HepG2 (cell line): Measurements from ENCODE around the gene PADI2. TPM values are rescaled to one million over a fixed set of nuclear protein-coding genes. Genes with fewer than 3 reads are reported as not detected.

ENCODE experiments used
- ATAC-seq: fragments of 200-7000 bp; cut with Tn5 transposase; 3 replicates; pipeline ENCODE4 v1.9.1; 2020; ENCODE audit warnings: mild to moderate bottlenecking, moderate library complexity
- BruUV-seq: library from RNA; stranded (reverse); fragments of 400-500 nt; replicated peaks from 2 replicates; lab custom pipeline; 2021; lab: Mats Ljungman, UMichigan
- CTCF ChIA-PET: fragments of 300-600 bp; formaldehyde crosslinking; extraction: SDS; loops from one replicate; lab custom pipeline; 2021; ENCODE audit warnings: low total read pairs, inconsistent platforms, low intra/inter-chr PET ratio; lab: Yijun Ruan, JAX
- POLR2A ChIA-PET: fragments of 350-600 bp; sonication (Branson Sonifier 250); formaldehyde crosslinking; loops from one replicate; lab custom pipeline; 2020; ENCODE audit warnings: antibody characterized with exemption, inconsistent platforms; lab: Yijun Ruan, JAX
- DNase-seq: peaks from one replicate; pipeline ENCODE4 v3.0.0-alpha.2; 2015; ENCODE audit warnings: low spot score
- FAIRE-seq: peaks from 3 replicates; lab custom pipeline; 2011; peaks lifted over from hg19 to GRCh38; lab: Jason Lieb, UNC
- H2AFZ ChIP-seq: one replicate; pipeline ENCODE4 v1.6.1; 2011; ENCODE audit warnings: low read length, inconsistent platforms
- H3K27ac ChIP-seq: fragments of 300-600 bp; 3 replicates; pipeline ENCODE4 v1.8.0; 2011; ENCODE audit warnings: mixed run types, mild to moderate bottlenecking, mixed read lengths, low read length, inconsistent platforms; ENCODE audit not compliant: insufficient read depth; ENCODE audit errors: extremely low read length
- H3K27me3 ChIP-seq, 2 experiments: fragments of 200-600 bp in 1 of 2; 2 replicates in 1 of 2; 3 replicates in 1 of 2; pipeline versions ENCODE4 v1.6.0 to v1.8.0; 2011; ENCODE audit warnings: low read length in 2 of 2, mild to moderate bottlenecking in 2 of 2, moderate library complexity in 2 of 2, inconsistent platforms in 1 of 2; ENCODE audit not compliant: insufficient read depth in 2 of 2, control insufficient read depth in 1 of 2
- H3K36me3 ChIP-seq, 2 experiments: fragments of 200-600 bp in 1 of 2; replicated peaks in 1 of 2; 2 replicates in 1 of 2; 3 replicates in 1 of 2; pipeline versions ENCODE4 v1.5.1 to v1.8.0; 2011; ENCODE audit warnings: low read length in 2 of 2, inconsistent platforms in 1 of 2; ENCODE audit not compliant: insufficient read depth in 2 of 2, control insufficient read depth in 1 of 2
- H3K4me1 ChIP-seq: 2 replicates; pipeline ENCODE4 v1.5.1; 2012; ENCODE audit warnings: low read length, inconsistent platforms; ENCODE audit not compliant: insufficient read depth
- H3K4me2 ChIP-seq: 2 replicates; pipeline ENCODE4 v1.6.0; 2011; ENCODE audit warnings: low read depth, low read length, inconsistent platforms
- H3K4me3 ChIP-seq, 3 experiments: fragments of 200-600 bp in 1 of 3; sonication (generic), shearing (Covaris generic) in 1 of 3; replicated peaks in 1 of 3; 2 replicates each; pipeline ENCODE4 v1.5.1; 2011 to 2016; ENCODE audit warnings: low read length in 3 of 3, inconsistent platforms in 2 of 3, low read depth in 2 of 3, mild to moderate bottlenecking in 2 of 3, control low read depth in 1 of 3, mixed read lengths in 1 of 3; ENCODE audit not compliant: insufficient read depth in 1 of 3
- H3K79me2 ChIP-seq: one replicate; pipeline ENCODE4 v1.6.1; 2011; ENCODE audit warnings: low read length, inconsistent platforms; ENCODE audit not compliant: insufficient read depth
- H3K9ac ChIP-seq: 2 replicates; pipeline ENCODE4 v1.6.0; 2011; ENCODE audit warnings: mild to moderate bottlenecking, low read depth, low read length, inconsistent platforms; ENCODE audit not compliant: insufficient read depth
- H3K9me3 ChIP-seq: 2 replicates; pipeline ENCODE4 v1.5.1; 2012; ENCODE audit warnings: mild to moderate bottlenecking, low read length
- H4K20me1 ChIP-seq: 2 replicates; pipeline ENCODE4 v1.6.0; 2011; ENCODE audit warnings: inconsistent platforms, mild to moderate bottlenecking, low read length, moderate library complexity; ENCODE audit not compliant: insufficient read depth
- ATF7-NPFF ChIP-seq: sonication (generic); formaldehyde crosslinking; IDR thresholded peaks from 2 replicates; pipeline ENCODE4 v1.8.1; 2023; ENCODE audit warnings: mild to moderate bottlenecking, low read depth, missing genetic modification reagents, moderate library complexity
- CENPX ChIP-seq: sonication (generic); formaldehyde crosslinking; IDR thresholded peaks from 2 replicates; pipeline ENCODE4 v1.9.0; 2021; ENCODE audit warnings: mild to moderate bottlenecking, missing genetic modification reagents, moderate library complexity
- CREB3 ChIP-seq: sonication (generic); formaldehyde crosslinking; IDR thresholded peaks from 2 replicates; pipeline ENCODE4 v1.5.0; 2020; ENCODE audit warnings: missing genetic modification reagents
- CTCF ChIP-seq: sonication (generic); formaldehyde crosslinking; IDR thresholded peaks from 2 replicates; pipeline ENCODE4 v1.5.0; 2020; ENCODE audit warnings: mild to moderate bottlenecking, missing genetic modification reagents, moderate library complexity
- DDIT3 ChIP-seq: sonication (generic); formaldehyde crosslinking; IDR thresholded peaks from 2 replicates; pipeline ENCODE4 v1.4.0; 2020; ENCODE audit warnings: mild to moderate bottlenecking, missing genetic modification reagents
- HMG20A ChIP-seq: IDR thresholded peaks from 2 replicates; pipeline ENCODE4 v1.6.1; 2016; ENCODE audit warnings: borderline replicate concordance
- HOXA3 ChIP-seq: sonication (generic); formaldehyde crosslinking; IDR thresholded peaks from 2 replicates; pipeline ENCODE4 v1.5.0; 2020; ENCODE audit warnings: missing genetic modification reagents
- MAFF ChIP-seq: IDR thresholded peaks from 2 replicates; pipeline ENCODE4 v1.6.1; 2011; ENCODE audit warnings: low read depth, low read length, improper control_type of control experiment
- MBNL3 ChIP-seq: fragments of 250-450 bp; sonication (Bioruptor Pico); conservative IDR thresholded peaks from 2 replicates; pipeline ENCODE4 v1.8.0; 2022; ENCODE audit warnings: mild to moderate bottlenecking, inconsistent platforms
- REPIN1 ChIP-seq: sonication (generic); formaldehyde crosslinking; IDR thresholded peaks from 2 replicates; pipeline ENCODE4 v1.8.0; 2022; ENCODE audit warnings: missing genetic modification reagents, low read depth, mild to moderate bottlenecking, borderline replicate concordance
- RORA ChIP-seq: sonication (generic); formaldehyde crosslinking; IDR thresholded peaks from 2 replicates; pipeline ENCODE4 v1.5.0; 2020; ENCODE audit warnings: mild to moderate bottlenecking, missing genetic modification reagents, moderate library complexity
- STAG1 ChIP-seq: sonication (generic); formaldehyde crosslinking; IDR thresholded peaks from 2 replicates; pipeline ENCODE4 v1.4.0; 2020; ENCODE audit warnings: missing genetic modification reagents
- THAP11 ChIP-seq: IDR thresholded peaks from 2 replicates; pipeline ENCODE4 v1.6.1; 2016; ENCODE audit warnings: missing biosample characterization, missing genetic modification reagents
- XRCC5 ChIP-seq: fragments of 200-400 bp; formaldehyde crosslinking; optimal IDR thresholded peaks from 2 replicates; pipeline ENCODE3; 2017; ENCODE audit warnings: mild to moderate bottlenecking, low read length
- ZFP90 ChIP-seq: sonication (generic); formaldehyde crosslinking; IDR thresholded peaks from 2 replicates; pipeline ENCODE4 v1.8.0; 2022; ENCODE audit warnings: missing genetic modification reagents, mild to moderate bottlenecking, inconsistent platforms, borderline replicate concordance
- ZNF17 ChIP-seq: sonication (generic); formaldehyde crosslinking; IDR thresholded peaks from 2 replicates; pipeline ENCODE4 v1.5.0; 2020; ENCODE audit warnings: mild to moderate bottlenecking, missing genetic modification reagents
- ZNF34 ChIP-seq: sonication (generic); formaldehyde crosslinking; IDR thresholded peaks from 2 replicates; pipeline ENCODE4 v1.4.0; 2020; ENCODE audit warnings: mild to moderate bottlenecking, missing genetic modification reagents, borderline replicate concordance
- ZNF605 ChIP-seq: sonication (generic); formaldehyde crosslinking; IDR thresholded peaks from 2 replicates; pipeline ENCODE4 v1.8.0; 2022; ENCODE audit warnings: mild to moderate bottlenecking, missing genetic modification reagents
- ZNF652 ChIP-seq: IDR thresholded peaks from 2 replicates; pipeline ENCODE4 v1.6.1; 2016; ENCODE audit warnings: low read depth, borderline replicate concordance
- ZNF691 ChIP-seq: sonication (generic); formaldehyde crosslinking; IDR thresholded peaks from 2 replicates; pipeline ENCODE4 v1.4.0; 2020; ENCODE audit warnings: missing genetic modification reagents, low read depth, mild to moderate bottlenecking, borderline replicate concordance
- WGBS: methylation state at CpG from one replicate; pipeline ENCODE4 v1.1.6; 2017; ENCODE audit warnings: low lambda C conversion rate; 5-methylcytosine and 5-hydroxymethylcytosine counted together
- in situ Hi-C: cut with HindIII; loops from 2 replicates; pipeline ENCODE4 v1.10.0; 2017; ENCODE audit warnings: low pct_unique_long_range_greater_than_20kb; ENCODE audit not compliant: extremely low pct_ligation_motif_present
- intact Hi-C: fragments of 100-400 bp; cut with micrococcal nuclease; formaldehyde crosslinking; loops from one replicate; pipeline ENCODE4 v1.10.0; 2022; ENCODE audit not compliant: unreplicated experiment
- polyA plus RNA-seq, 8 experiments: library from polyadenylated mRNA; depleted of rRNA in 3 of 8; stranded (reverse) in 7 of 8; unstranded in 1 of 8; fragments of >200 nt; fragmentation: Illumina TruSeq in 4 of 8; extraction: Trizol in 4 of 8; gene quantifications; 2 replicates each; pipeline versions ENCODE4 v1.2.1 to v1.2.3, GENCODE V29; 2011 to 2016; ENCODE audit warnings: low read depth in 4 of 8, missing spikeins in 1 of 8, mixed read lengths in 1 of 8; ENCODE audit not compliant: insufficient read depth in 1 of 8
- total RNA-seq, 5 experiments: library from RNA; depleted of rRNA; stranded (reverse); fragments of >200 nt; fragmentation: Illumina TruSeq; extraction: Trizol; gene quantifications; 2 replicates each; pipeline ENCODE4 v1.2.3, GENCODE V29; 2016; ENCODE audit warnings: low read depth in 1 of 5

PADI2 gene
- total and polyA plus RNA-seq, 2 of the 13 experiments (the other 11 are each of a cell fraction or from before 2014, with no cell fraction given), result not detected

- no peak for TF ChIP-seq HMG20A (CRISPR knock-in tag)
- TF ChIP-seq ZNF34 (CRISPR knock-in tag), result no peak
- no peak for TF ChIP-seq DDIT3 (CRISPR knock-in tag)
- TF ChIP-seq CREB3, result no peak
- no peak for TF ChIP-seq RORA (CRISPR knock-in tag)
Measured at GRCh38 chr1:17060306-17060749, 58.9 kb downstream of the PADI2 start (continued).

- ChIA-PET POLR2A (no interaction called here), CTCF (interaction anchor here (1.5 to 1.8 kb wide), 2 partner anchors 16 to 276 kb away, joined by 7 to 11 read pairs; no protein-coding TSS in a partner anchor)
- Histone ChIP-seq H3K27ac (no peak overlapping the region), H3K9ac (no peak overlapping the region), H2AFZ (no peak overlapping the region), H4K20me1 (no peaks in the 10 kb centered on the region), H3K36me3 (no peaks in the 10 kb centered on the region), H3K4me1 (peaks cover 18% of the 10 kb centered on the region), H3K27me3 (0 out of 5 replicates have a peak, but pooled peaks cover 0 to 1% of the 10 kb centered on the region in 2 experiments), H3K4me3 (no peak overlapping the region), H3K9me3 (no peaks in the 10 kb centered on the region), H3K4me2 (no peak overlapping the region), H3K79me2 (no peaks in the 10 kb centered on the region)
- FAIRE-seq, result peak; percentile 48
- DNase-seq, result peak; percentile 55
- no TSS peak for BruUV-seq
- 50% methylated on average over 8 of the region's 12 CpGs for WGBS
- intact Hi-C loops, result no loop called here
- in situ Hi-C loops, result no loop called here
- ATAC-seq, result peak; percentile 98
- TF ChIP-seq HOXA3 (CRISPR knock-in tag), result no peak
- TF ChIP-seq ZFP90, result no peak
- peak; percentile 88 for TF ChIP-seq CTCF (CRISPR knock-in tag)
- TF ChIP-seq XRCC5, result peak; percentile 37
- no peak for TF ChIP-seq MAFF
- TF ChIP-seq STAG1 (CRISPR knock-in tag), result peak; percentile 84
- TF ChIP-seq ATF7-NPFF (CRISPR knock-in tag), result no peak
- no peak for TF ChIP-seq ZNF17 (CRISPR knock-in tag)
- TF ChIP-seq MBNL3, result no peak
- TF ChIP-seq REPIN1, result no peak
- TF ChIP-seq ZNF652, result no peak
- TF ChIP-seq CENPX (CRISPR knock-in tag), result no peak
- TF ChIP-seq ZNF691, result no peak
- no peak for TF ChIP-seq THAP11 (CRISPR knock-in tag)
- no peak for TF ChIP-seq ZNF605 (CRISPR knock-in tag)
Measured at GRCh38 chr1:17059391-17060305, 59.6 kb downstream of the PADI2 start.
